T-cell (primary cell): Measurements from ENCODE around the gene ABCC1. TPM values are rescaled to one million over a fixed set of nuclear protein-coding genes. Genes with fewer than 3 reads are reported as not detected.
A peak's percentile ranks its signal among the peaks of the same experiment; 100 is the strongest.

Source experiments
- ATAC-seq, 4 experiments: fragments of 200-7000 bp in 3 of 4; fragments of 150-1000 bp in 1 of 4; cut with Tn5 transposase; replicated peaks in 1 of 4; 1 replicate in 3 of 4; 2 replicates in 1 of 4; pipeline ENCODE4 v1.10.0; 2021; ENCODE audit warnings: moderate library complexity in 3 of 4, mild to moderate bottlenecking in 2 of 4, moderate number of reproducible peaks in 1 of 4
- CTCF ChIA-PET, 2 donors: fragments of 300-600 bp; sonication (Branson Sonifier 250); formaldehyde crosslinking; loops; one replicate each; lab custom pipeline; 2022; ENCODE audit warnings: antibody characterized with exemption in 2 of 2; lab: Charles Lee
- POLR2A ChIA-PET, 2 donors: fragments of 300-600 bp; sonication (Branson Sonifier 250); formaldehyde crosslinking; loops; one replicate each; lab custom pipeline; 2022; ENCODE audit warnings: antibody characterized with exemption in 2 of 2; lab: Charles Lee
- DNase-seq, 35 experiments: peaks; one replicate each; pipeline versions ENCODE4 v3.0.0 to v3.0.0-alpha.2; 2013 to 2023
- H3K27ac ChIP-seq: one replicate; pipeline ENCODE4 v1.5.1; 2013; ENCODE audit warnings: low read length
- H3K27me3 ChIP-seq, 2 experiments: replicated peaks in 1 of 2; 1 replicate in 1 of 2; 2 replicates in 1 of 2; pipeline versions ENCODE4 v1.6.1 to v1.7.0; 2013; ENCODE audit warnings: low read length in 1 of 2, mixed read lengths in 1 of 2; ENCODE audit not compliant: control insufficient read depth in 2 of 2, insufficient read depth in 2 of 2; ENCODE audit errors: extremely low read depth in 1 of 2
- H3K36me3 ChIP-seq, 2 donors: 1 replicate in 1 of 2; 2 replicates in 1 of 2; pipeline versions ENCODE4 v1.6.1 to v1.7.0; 2013; ENCODE audit warnings: low read length in 1 of 2; ENCODE audit not compliant: control insufficient read depth in 2 of 2, insufficient read depth in 1 of 2; ENCODE audit errors: extremely low read depth in 1 of 2
- H3K4me1 ChIP-seq, 2 experiments: 1 replicate in 1 of 2; 2 replicates in 1 of 2; pipeline versions ENCODE4 v1.6.1 to v1.7.0; 2013; ENCODE audit warnings: low read length in 2 of 2, mixed read lengths in 1 of 2; ENCODE audit not compliant: insufficient read depth in 2 of 2, control insufficient read depth in 1 of 2; ENCODE audit errors: extremely low read depth in 1 of 2
- H3K4me3 ChIP-seq, 2 donors: 1 replicate in 1 of 2; 2 replicates in 1 of 2; pipeline versions ENCODE4 v1.5.1 to v1.7.0; 2013; ENCODE audit warnings: mild to moderate bottlenecking in 2 of 2, low read length in 1 of 2, moderate library complexity in 1 of 2; ENCODE audit not compliant: control insufficient read depth in 1 of 2; ENCODE audit errors: extremely low read depth in 1 of 2
- H3K9me3 ChIP-seq: 2 replicates; pipeline ENCODE4 v1.7.0; 2013
- H3K27ac Mint-ChIP-seq, 2 donors: one replicate each; pipeline ENCODE4 v1.8.0; 2020 to 2021; ENCODE audit warnings: mild to moderate bottlenecking in 2 of 2, mixed read lengths in 2 of 2
- H3K27me3 Mint-ChIP-seq, 2 donors: one replicate each; pipeline ENCODE4 v1.8.0; 2021 to 2022; ENCODE audit warnings: mixed read lengths in 2 of 2
- H3K36me3 Mint-ChIP-seq: one replicate; pipeline ENCODE4 v1.8.0; 2021; ENCODE audit warnings: mixed read lengths
- H3K4me1 Mint-ChIP-seq, 3 donors: one replicate each; pipeline ENCODE4 v1.8.0; 2020 to 2022; ENCODE audit warnings: mixed read lengths in 3 of 3, mild to moderate bottlenecking in 1 of 3
- H3K4me3 Mint-ChIP-seq, 3 donors: one replicate each; pipeline ENCODE4 v1.8.0; 2020 to 2022; ENCODE audit warnings: mild to moderate bottlenecking in 3 of 3, mixed read lengths in 3 of 3, moderate library complexity in 3 of 3
- H3K9me3 Mint-ChIP-seq, 3 donors: one replicate each; pipeline ENCODE4 v1.8.0; 2020 to 2022; ENCODE audit warnings: mixed read lengths in 3 of 3
- WGBS: methylation state at CpG from one replicate; pipeline ENCODE4 v1.1.5; 2013; ENCODE audit warnings: missing lambda C conversion rate; ENCODE audit not compliant: insufficient coverage; 5-methylcytosine and 5-hydroxymethylcytosine counted together
- total RNA-seq, 35 experiments: library from RNA in 6 of 35; stranded (reverse) in 6 of 35; fragments of 120-200 nt in 1 of 35; gene quantifications; one replicate each; pipeline versions ENCODE4 v1.2.1 to v1.2.4 and lab custom pipeline; 2013 to 2026

The ABCC1 gene
- total RNA-seq, 5 donors from 2014 or later (not counting 1 experiment from before 2014, with no cell fraction given): 59.4 to 68.1 (median 63.0) TPM

DNA sequence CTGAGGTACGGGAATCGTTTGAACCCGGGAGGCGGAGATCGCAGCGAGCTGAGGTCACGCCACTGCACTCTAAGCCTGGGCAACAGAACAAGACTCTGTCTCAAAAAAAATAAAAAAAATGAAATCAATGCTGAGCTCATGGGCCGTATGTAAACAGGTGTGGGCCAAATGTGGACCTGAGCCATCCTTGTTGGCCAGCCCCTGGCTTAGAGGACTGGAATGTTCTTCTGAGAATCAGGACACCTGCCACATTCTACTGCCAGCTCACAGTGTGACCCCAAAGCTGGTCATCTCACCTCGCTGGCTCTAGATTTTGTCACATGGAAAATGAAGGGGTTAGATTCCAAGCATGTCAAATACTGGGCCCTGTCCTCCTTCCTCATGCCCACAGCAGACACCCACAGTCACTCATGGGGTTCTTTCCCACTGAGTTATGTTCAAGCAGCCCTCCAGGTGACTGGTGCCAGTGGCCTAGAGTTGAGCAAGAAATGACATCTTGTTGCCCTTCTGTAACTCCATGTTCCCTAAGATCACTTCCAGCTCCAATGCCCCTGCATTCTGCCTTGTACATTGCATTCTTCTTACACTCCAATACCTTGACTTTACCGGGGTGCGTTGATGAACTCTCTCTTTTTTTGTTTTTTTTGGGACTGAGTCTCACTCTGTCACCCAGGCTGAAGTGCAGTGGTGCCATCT, 110.6 kb downstream of the ABCC1 start:
- H3K9me3 ChIP-seq: no peaks in the 10 kb centered on the region
- Mint-ChIP-seq H3K27me3 (no peaks in the 10 kb centered on the region), H3K4me3 (no peak overlapping the region), H3K27ac (no peak overlapping the region), H3K36me3 (peaks cover 51% of the 10 kb centered on the region), H3K4me1 (peaks cover 18 to 31% (median 26%) of the 10 kb centered on the region in 3 donors), H3K9me3 (no peaks in the 10 kb centered on the region)
- whole genome bisulfite sequencing: 98% methylated on average over 10 of the region's 11 CpGs
- H3K4me1 ChIP-seq: peaks cover 9 to 22% of the 10 kb centered on the region in 2 experiments
- no peak overlapping the region for H3K27ac ChIP-seq
- ATAC-seq (no peak), DNase-seq (no peak)
- no peaks in the 10 kb centered on the region for H3K27me3 ChIP-seq
- H3K4me3 ChIP-seq: no peak overlapping the region
- POLR2A ChIA-PET: interaction anchor here (0.6 kb wide), 2 partner anchors 18 to 147 kb away, joined by 3 to 11 read pairs; no protein-coding TSS in a partner anchor
- peaks cover 5 to 46% of the 10 kb centered on the region in 2 donors for H3K36me3 ChIP-seq
- CTCF ChIA-PET: interaction anchor here in 1 of 2 donors (0.5 kb wide), 1 partner anchor 95 kb away, joined by 4 read pairs; no protein-coding TSS in a partner anchor

DNA sequence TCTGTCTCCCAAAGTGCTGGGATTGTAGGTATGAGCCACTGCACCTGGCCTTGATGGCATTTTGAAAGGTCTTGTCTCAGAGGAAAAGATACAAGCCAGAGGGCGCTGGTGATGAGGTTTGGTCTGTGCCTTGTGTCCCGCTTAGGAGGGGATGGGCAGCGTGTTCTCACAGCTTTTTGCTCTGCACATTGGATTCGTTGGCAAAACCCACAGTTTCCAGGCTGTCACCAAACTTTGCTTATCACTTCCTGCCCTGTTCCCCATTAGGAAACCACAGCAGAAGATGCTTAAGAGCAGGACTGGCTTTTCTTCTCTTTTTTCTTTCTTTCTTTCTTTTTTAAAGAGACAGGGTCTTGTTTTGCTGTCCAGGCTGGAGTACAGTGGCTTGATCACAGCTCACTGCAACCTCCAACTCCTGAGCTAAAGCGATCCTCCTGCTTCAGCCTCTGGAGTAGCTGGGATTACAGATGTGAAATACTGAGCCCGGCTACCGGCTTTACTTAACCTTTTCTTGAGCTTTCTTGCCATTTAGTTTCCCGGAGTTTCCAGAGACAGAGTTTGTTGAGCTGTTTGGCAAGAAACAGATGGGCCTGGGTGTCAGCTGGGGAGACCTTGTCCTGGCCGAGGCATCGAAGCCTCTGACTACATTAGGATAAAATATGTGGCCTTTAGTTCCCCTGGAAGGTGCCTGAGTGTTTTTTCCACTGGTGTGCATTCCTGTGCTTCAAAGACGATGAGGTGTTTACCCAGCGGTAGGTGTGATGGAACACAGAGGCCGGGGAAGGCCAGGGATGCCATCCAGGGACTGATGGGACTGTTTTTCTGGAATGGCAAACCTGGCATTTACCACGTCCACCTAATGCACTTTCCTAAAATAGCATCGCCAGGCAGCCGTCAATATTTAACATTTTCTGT, 112.9 kb downstream of the ABCC1 start:
- 81% methylated on average over 9 of the region's 16 CpGs for WGBS
- Histone ChIP-seq H3K4me3 (no peak overlapping the region), H3K36me3 (peaks cover 11 to 44% of the 10 kb centered on the region in 2 donors), H3K27ac (peak overlapping the region; percentile 12), H3K9me3 (no peaks in the 10 kb centered on the region), H3K27me3 (no peaks in the 10 kb centered on the region), H3K4me1 (peaks cover 9 to 22% of the 10 kb centered on the region in 2 experiments)
- Mint-ChIP-seq H3K36me3 (peaks cover 54% of the 10 kb centered on the region), H3K27ac (peak overlapping the region; percentile 11 to 52), H3K27me3 (no peaks in the 10 kb centered on the region), H3K4me1 (peaks cover 18 to 31% (median 26%) of the 10 kb centered on the region in 3 donors), H3K9me3 (no peaks in the 10 kb centered on the region), H3K4me3 (peak overlapping the region in 1 of 3 donors; percentile 24)
- DNase-seq (peak in 13 of 35 experiments; percentile 1 to 37 (median 9)), ATAC-seq (peak in 1 of 4 experiments; percentile 62)
- ChIA-PET CTCF (interaction anchor here in 1 of 2 donors (0.5 to 1.0 kb wide), 2 partner anchors 10 to 1387 kb away, joined by 4 to 5 read pairs; no protein-coding TSS in a partner anchor), POLR2A (no interaction called here)

DNA sequence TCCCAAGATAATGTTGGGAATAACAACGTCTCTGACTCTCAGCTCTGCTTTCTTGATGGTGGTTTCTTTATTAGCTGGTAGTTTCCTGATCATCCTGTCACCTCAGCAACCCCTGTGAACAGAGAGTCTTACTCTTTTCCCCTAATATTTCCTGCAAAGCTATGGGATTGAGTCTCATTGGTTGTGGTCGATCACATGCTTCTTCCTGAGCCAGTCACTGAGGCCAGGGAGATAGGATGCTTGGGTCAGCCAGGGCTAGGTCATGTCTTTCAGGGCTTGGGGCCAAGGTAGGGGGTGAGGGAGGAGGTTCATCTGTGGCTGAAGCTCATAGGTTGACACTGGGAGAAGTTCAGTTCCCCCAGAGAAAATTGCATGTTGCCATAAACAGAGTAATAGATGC, 114.3 kb downstream of the ABCC1 start:
- no peaks in the 10 kb centered on the region for H3K9me3 Mint-ChIP-seq
- no peak overlapping the region for H3K4me3 Mint-ChIP-seq
- no peak for DNase-seq
- Histone ChIP-seq H3K36me3 (peaks cover 11 to 47% of the 10 kb centered on the region in 2 donors), H3K4me1 (peaks cover 9 to 22% of the 10 kb centered on the region in 2 experiments), H3K4me3 (no peak overlapping the region), H3K9me3 (no peaks in the 10 kb centered on the region), H3K27me3 (no peaks in the 10 kb centered on the region), H3K27ac (no peak overlapping the region)
- CTCF ChIA-PET: no interaction called here
- H3K4me1 Mint-ChIP-seq: peaks cover 18 to 31% (median 26%) of the 10 kb centered on the region in 3 donors
- POLR2A ChIA-PET: interaction anchor here in 1 of 2 donors (0.6 kb wide), 1 partner anchor 184 kb away, joined by 3 read pairs; no protein-coding TSS in a partner anchor
- no peaks in the 10 kb centered on the region for H3K27me3 Mint-ChIP-seq
- WGBS: 86% methylated on average over 1 of the region's 2 CpGs
- H3K36me3 Mint-ChIP-seq: peaks cover 51% of the 10 kb centered on the region
- no peak for ATAC-seq
- H3K27ac Mint-ChIP-seq: peak overlapping the region in 1 of 2 donors; percentile 50

DNA sequence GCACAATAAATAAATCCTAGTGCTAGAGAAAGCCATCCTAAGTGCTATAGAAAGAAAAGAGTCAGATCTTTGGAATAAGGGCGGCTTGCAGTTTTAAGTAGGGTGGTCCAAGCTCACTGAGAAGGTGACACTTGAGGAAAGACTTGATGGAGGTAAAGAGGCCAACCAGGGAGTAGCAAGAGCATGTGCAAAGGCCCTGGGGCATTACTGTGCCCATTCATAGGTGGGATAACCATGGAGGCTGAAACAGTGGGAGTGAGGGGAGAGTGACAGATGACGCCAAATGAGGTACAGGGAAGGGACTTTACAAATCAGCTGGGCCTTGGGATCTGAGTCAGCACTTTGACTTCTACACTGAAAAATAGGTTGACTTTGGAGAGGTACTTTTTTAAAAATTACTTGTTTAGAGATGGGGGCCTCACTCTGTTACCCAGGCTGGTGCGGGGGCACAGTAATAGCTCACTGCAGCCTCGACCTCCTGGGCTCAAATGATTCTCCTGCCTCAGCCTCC, 115.5 kb downstream of the ABCC1 start:
- DNase-seq (no peak), ATAC-seq (no peak)
- ChIA-PET CTCF (no interaction called here), POLR2A (no interaction called here)
- Mint-ChIP-seq H3K27ac (peak overlapping the region in 1 of 2 donors; percentile 43), H3K36me3 (peaks cover 50% of the 10 kb centered on the region), H3K27me3 (no peaks in the 10 kb centered on the region), H3K4me3 (no peak overlapping the region), H3K4me1 (peaks cover 18 to 30% (median 24%) of the 10 kb centered on the region in 3 donors), H3K9me3 (no peaks in the 10 kb centered on the region)
- 100% methylated on average over 2 of the region's 4 CpGs for WGBS
- H3K36me3 ChIP-seq: peaks cover 11 to 46% of the 10 kb centered on the region in 2 donors
- H3K4me1 ChIP-seq: peaks cover 9 to 22% of the 10 kb centered on the region in 2 experiments
- no peak overlapping the region for H3K4me3 ChIP-seq
- H3K27me3 ChIP-seq: no peaks in the 10 kb centered on the region
- no peak overlapping the region for H3K27ac ChIP-seq
- no peaks in the 10 kb centered on the region for H3K9me3 ChIP-seq

DNA sequence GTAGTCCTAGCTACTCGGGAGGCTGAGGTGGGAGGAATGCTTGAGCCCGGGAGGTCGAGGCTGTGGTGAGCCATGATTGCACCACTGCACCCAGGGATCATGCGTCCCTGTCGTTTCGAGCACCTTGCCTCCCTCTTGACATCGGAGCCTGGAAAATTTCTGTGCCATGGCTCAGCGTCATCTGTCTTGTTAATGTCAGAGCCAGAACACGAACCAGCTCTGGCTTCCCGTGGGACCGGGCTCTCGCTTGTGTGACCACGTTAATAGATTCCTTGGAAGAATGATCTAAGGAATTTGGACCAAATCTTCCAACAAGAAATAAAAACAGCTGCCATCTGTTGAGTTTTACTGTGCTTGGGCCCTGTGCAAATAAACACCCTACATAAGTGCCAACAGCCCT, 117.7 kb downstream of the ABCC1 start:
- no peak for ATAC-seq
- Mint-ChIP-seq H3K9me3 (no peaks in the 10 kb centered on the region), H3K27ac (no peak overlapping the region), H3K4me1 (peaks cover 3 to 11% (median 7%) of the 10 kb centered on the region in 3 donors), H3K36me3 (peaks cover 52% of the 10 kb centered on the region), H3K27me3 (no peaks in the 10 kb centered on the region), H3K4me3 (no peak overlapping the region)
- ChIA-PET POLR2A (no interaction called here), CTCF (no interaction called here)
- Histone ChIP-seq H3K4me1 (peaks cover under 1 to 4% of the 10 kb centered on the region in 2 experiments), H3K36me3 (peaks cover 11 to 52% of the 10 kb centered on the region in 2 donors), H3K4me3 (no peak overlapping the region), H3K27me3 (no peaks in the 10 kb centered on the region), H3K9me3 (no peaks in the 10 kb centered on the region), H3K27ac (no peak overlapping the region)
- no peak for DNase-seq
- WGBS: 83% methylated on average over 12 of the region's 13 CpGs
